ENCODE data around the gene PEX6. TPM values are rescaled to one million over a fixed set of nuclear protein-coding genes. Genes with fewer than 3 reads are reported as not detected.
A peak's percentile ranks its signal among the peaks of the same experiment; 100 is the strongest.

The PEX6 gene
- total RNA-seq, 1 experiment from 2014 or later: 25.8 TPM

DNA sequence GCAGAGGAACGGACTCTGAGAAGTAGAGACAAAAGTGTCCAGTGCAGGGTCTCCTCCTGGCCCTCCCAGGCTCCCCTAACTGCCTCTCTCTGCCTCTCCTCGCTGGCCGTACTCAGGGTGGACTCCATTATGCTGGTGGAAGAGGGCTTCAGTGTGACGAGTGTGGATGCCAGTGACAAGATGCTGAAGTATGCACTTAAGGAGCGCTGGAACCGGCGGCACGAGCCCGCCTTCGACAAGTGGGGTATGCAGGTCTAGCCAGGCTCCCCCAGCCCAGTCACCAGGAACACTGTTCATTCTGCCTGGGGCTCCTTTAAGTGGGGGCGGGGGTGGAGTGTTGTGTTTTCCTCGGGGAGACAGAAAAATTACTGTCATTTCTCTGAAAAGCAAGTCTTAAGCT is 16.9 kb downstream of the PEX6 start:
- TF ChIP-seq, protein P1, sequence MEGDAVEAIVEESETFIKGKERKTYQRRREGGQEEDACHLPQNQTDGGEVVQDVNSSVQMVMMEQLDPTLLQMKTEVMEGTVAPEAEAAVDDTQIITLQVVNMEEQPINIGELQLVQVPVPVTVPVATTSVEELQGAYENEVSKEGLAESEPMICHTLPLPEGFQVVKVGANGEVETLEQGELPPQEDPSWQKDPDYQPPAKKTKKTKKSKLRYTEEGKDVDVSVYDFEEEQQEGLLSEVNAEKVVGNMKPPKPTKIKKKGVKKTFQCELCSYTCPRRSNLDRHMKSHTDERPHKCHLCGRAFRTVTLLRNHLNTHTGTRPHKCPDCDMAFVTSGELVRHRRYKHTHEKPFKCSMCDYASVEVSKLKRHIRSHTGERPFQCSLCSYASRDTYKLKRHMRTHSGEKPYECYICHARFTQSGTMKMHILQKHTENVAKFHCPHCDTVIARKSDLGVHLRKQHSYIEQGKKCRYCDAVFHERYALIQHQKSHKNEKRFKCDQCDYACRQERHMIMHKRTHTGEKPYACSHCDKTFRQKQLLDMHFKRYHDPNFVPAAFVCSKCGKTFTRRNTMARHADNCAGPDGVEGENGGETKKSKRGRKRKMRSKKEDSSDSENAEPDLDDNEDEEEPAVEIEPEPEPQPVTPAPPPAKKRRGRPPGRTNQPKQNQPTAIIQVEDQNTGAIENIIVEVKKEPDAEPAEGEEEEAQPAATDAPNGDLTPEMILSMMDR (IDR thresholded peaks at IDR 0.05; ENCODE audit: unreplicated experiment): no peak
- ChIA-PET CTCF (interaction anchor here (0.6 kb wide), 1 partner anchor 1260 kb away, joined by 3 read pairs; no protein-coding TSS in a partner anchor), POLR2A (interaction anchor here (2.8 to 3.4 kb wide), 2 partner anchors 10 to 17 kb away, joined by 5 to 25 read pairs; partner anchors contain the start of gene PEX6)
- H3K9me3 Mint-ChIP-seq (ENCODE audit: unreplicated experiment): no peaks in the 10 kb centered on the region
- peaks cover 29% of the 10 kb centered on the region for H3K36me3 Mint-ChIP-seq (ENCODE audit: insufficient read depth, unreplicated experiment)
- H3K27me3 Mint-ChIP-seq (ENCODE audit: insufficient read depth, unreplicated experiment): no peaks in the 10 kb centered on the region
- peaks cover 7% of the 10 kb centered on the region for H3K4me1 Mint-ChIP-seq (ENCODE audit: insufficient read depth, unreplicated experiment)
- no peak for DNase-seq (ENCODE audit: unreplicated experiment)
- H3K27ac Mint-ChIP-seq (ENCODE audit: low read depth, unreplicated experiment): no peak overlapping the region
- intact Hi-C loops (cut with micrococcal nuclease): loop anchor here (5.0 kb wide), 1 partner anchor 35 kb away; the partner anchor contains the start of gene CNPY3
- no TSS peak for BruUV-seq (replicated peaks)
- no peak overlapping the region for H3K4me3 Mint-ChIP-seq (ENCODE audit: unreplicated experiment)

DNA sequence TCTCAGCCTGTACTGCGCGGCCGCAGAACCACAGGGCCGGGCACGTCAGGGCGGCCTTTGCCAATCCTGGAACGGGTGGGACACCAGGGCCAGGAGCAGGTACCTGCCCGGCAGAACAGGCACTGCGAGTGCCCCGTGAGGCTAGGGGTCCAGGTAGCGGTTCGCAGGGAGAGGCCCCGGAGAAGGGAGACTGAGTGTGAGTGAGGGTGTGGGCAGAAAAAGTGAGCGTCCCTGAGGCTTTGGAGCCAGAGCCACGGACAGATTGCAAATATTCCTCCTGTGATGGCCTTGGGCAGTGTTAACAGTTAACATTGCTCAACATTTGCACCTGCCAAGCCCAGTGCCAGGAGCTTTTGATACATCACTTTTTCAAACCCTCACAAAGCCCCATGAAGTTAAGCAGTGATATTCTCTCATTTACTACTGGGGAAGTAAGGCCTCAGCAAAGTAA is 17.9 kb downstream of the PEX6 start:
- Mint-ChIP-seq H3K36me3 (ENCODE audit: insufficient read depth, unreplicated experiment) (peaks cover 27% of the 10 kb centered on the region), H3K4me1 (ENCODE audit: insufficient read depth, unreplicated experiment) (peaks cover 7% of the 10 kb centered on the region), H3K27ac (ENCODE audit: low read depth, unreplicated experiment) (peak overlapping the region; percentile 19), H3K4me3 (ENCODE audit: unreplicated experiment) (peak overlapping the region; percentile 66), H3K27me3 (ENCODE audit: insufficient read depth, unreplicated experiment) (no peaks in the 10 kb centered on the region), H3K9me3 (ENCODE audit: unreplicated experiment) (no peaks in the 10 kb centered on the region)
- ChIA-PET CTCF (no interaction called here), POLR2A (interaction anchor here (1.1 to 3.4 kb wide), 7 partner anchors 9 to 184 kb away, joined by 3 to 25 read pairs (median 5); partner anchors contain the start of genes CNPY3, PEX6 and PPP2R5D)
- intact Hi-C loops (cut with micrococcal nuclease): loop anchor here (5.0 kb wide), 1 partner anchor 34 kb away; the partner anchor contains the start of gene CNPY3
- no TSS peak for BruUV-seq (replicated peaks)
- peak; percentile 58 for DNase-seq (ENCODE audit: unreplicated experiment)
- TF ChIP-seq, protein P1 (IDR thresholded peaks at IDR 0.05; ENCODE audit: unreplicated experiment): no peak

DNA sequence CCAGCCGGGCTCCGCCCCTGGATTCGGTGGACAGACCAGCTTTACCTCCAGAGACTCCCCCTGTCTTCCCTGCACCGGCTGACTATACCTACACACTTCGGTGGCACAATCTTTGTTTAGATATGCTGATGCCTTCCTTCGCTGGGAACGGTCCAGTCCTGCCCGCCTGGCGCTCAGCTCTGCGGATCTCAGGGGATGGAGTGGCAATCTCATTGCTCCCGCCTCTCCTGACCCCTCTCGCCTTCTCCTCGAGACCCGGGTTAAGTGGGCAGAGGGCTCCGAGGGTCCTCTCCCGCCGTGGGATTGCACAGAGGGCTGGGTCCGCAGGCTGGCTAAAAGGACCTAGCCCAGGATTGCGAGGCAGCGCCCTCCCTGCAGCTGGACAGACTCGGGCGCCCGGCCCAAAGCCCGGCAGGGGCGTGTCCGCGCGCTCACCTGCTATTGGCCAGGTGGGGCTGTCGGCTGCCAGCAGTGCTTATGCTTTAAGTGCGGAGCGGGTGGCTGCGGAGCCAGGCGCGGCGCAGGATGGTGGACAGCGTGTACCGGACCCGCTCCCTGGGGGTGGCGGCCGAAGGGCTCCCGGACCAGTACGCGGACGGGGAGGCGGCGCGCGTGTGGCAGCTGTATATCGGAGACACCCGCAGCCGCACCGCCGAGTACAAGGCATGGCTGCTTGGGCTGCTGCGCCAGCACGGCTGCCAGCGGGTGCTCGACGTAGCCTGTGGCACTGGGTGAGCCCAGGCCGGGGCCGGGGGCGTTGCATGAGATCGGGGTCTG is 18.6 kb downstream of the PEX6 start, which contains the start of gene GNMT:
TSS of gene GNMT (plus strand) at position 512 of the 777 bp plus-strand sequence. CDS start at position 526, 14 bp downstream.
- ChIA-PET POLR2A (interaction anchor here (1.0 to 3.4 kb wide), 8 partner anchors 8 to 185 kb away, joined by 3 to 25 read pairs (median 4); partner anchors contain the start of genes CNPY3, PEX6 and PPP2R5D), CTCF (interaction anchor here (0.6 kb wide), 1 partner anchor 56 kb away, joined by 3 read pairs; no protein-coding TSS in a partner anchor)
- H3K4me1 Mint-ChIP-seq (ENCODE audit: insufficient read depth, unreplicated experiment): peaks cover 7% of the 10 kb centered on the region
- H3K27me3 Mint-ChIP-seq (ENCODE audit: insufficient read depth, unreplicated experiment): no peaks in the 10 kb centered on the region
- TF ChIP-seq, protein P1 (IDR thresholded peaks at IDR 0.05; ENCODE audit: unreplicated experiment): no peak
- H3K4me3 Mint-ChIP-seq (ENCODE audit: unreplicated experiment): peak within 1 kb of the TSS; percentile 66
- H3K27ac Mint-ChIP-seq (ENCODE audit: low read depth, unreplicated experiment): peak within 1 kb of the TSS; percentile 19
- BruUV-seq (replicated peaks): no TSS peak
- no peaks in the 10 kb centered on the region for H3K9me3 Mint-ChIP-seq (ENCODE audit: unreplicated experiment)
- peaks cover 21% of the 10 kb centered on the region for H3K36me3 Mint-ChIP-seq (ENCODE audit: insufficient read depth, unreplicated experiment)
- intact Hi-C loops (cut with micrococcal nuclease): loop anchor here (5.0 kb wide), 1 partner anchor 33 kb away; the partner anchor contains the start of gene CNPY3
- peak; percentile 65 for DNase-seq (ENCODE audit: unreplicated experiment)

DNA sequence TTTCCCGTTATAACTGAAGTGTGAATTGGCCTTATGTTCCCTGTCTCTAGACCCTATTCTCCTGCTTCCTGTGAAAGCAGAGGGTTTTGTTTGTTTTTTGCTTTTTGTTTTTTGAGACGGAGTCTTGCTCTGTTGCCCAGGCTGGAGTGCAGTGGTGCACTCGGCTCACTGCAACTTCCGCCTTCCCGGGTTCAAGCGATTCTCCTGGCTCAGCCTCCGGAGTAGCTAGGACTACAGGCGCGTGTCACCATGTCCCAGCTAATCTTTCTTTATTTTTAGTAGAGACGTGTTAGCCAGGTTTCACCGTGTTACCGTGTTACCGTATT is 19.1 kb downstream of the PEX6 start:
- no peak for DNase-seq (ENCODE audit: unreplicated experiment)
- ChIA-PET CTCF (no interaction called here), POLR2A (interaction anchor here (1.0 to 3.4 kb wide), 5 partner anchors 8 to 39 kb away, joined by 3 to 25 read pairs (median 14); partner anchors contain the start of genes CNPY3, PEX6 and PPP2R5D)
- intact Hi-C loops (cut with micrococcal nuclease): loop anchor here (5.0 kb wide), 1 partner anchor 33 kb away; the partner anchor contains the start of gene CNPY3
- Mint-ChIP-seq H3K9me3 (ENCODE audit: unreplicated experiment) (no peaks in the 10 kb centered on the region), H3K4me3 (ENCODE audit: unreplicated experiment) (no peak overlapping the region), H3K27ac (ENCODE audit: low read depth, unreplicated experiment) (no peak overlapping the region), H3K27me3 (ENCODE audit: insufficient read depth, unreplicated experiment) (no peaks in the 10 kb centered on the region), H3K4me1 (ENCODE audit: insufficient read depth, unreplicated experiment) (peaks cover 7% of the 10 kb centered on the region), H3K36me3 (ENCODE audit: insufficient read depth, unreplicated experiment) (peaks cover 21% of the 10 kb centered on the region)
- TF ChIP-seq, protein P1 (IDR thresholded peaks at IDR 0.05; ENCODE audit: unreplicated experiment): no peak
- no TSS peak for BruUV-seq (replicated peaks)

Measured in MCF 10A (cell line).